Mucosa of gallbladder (tissue), 1 donor: ENCODE measurements around the gene TEX261. TPM values are rescaled to one million over a fixed set of nuclear protein-coding genes. Genes with fewer than 3 reads are reported as not detected.
"Not testable (repeated sequence)": the region's sequence is repeated elsewhere in the genome, so short reads cannot be mapped to it uniquely, and the experiment has no call there.

Experiments
- DNase-seq: peaks from one replicate; pipeline ENCODE4 v3.0.0-alpha.2; 2020; ENCODE audit warnings: low spot score
- total RNA-seq: library from RNA; stranded (reverse); gene quantifications from one replicate; pipeline ENCODE4 v1.2.1, GENCODE V29; 2021
- donor health status: DM: no; HTN: no; CAD: no.

TEX261 gene
- 62.8 TPM for total RNA-seq

GRCh38 chr2:70994699-70995425 is at the start of gene TEX261:
TEX261 (minus strand) TSS chr2:70994873; CDS start chr2:70994757, 116 bp downstream.
- peak; percentile 87 for DNase-seq

GRCh38 chr2:71043531-71044407 is 49.1 kb upstream of the TEX261 start:
- DNase-seq = no peak

- no peak for DNase-seq
Measured at GRCh38 chr2:71042287-71042686, 47.6 kb upstream of the TEX261 start.

- not testable (repeated sequence) for DNase-seq
Measured at GRCh38 chr2:71036296-71036695, 41.6 kb upstream of the TEX261 start.

- DNase-seq = peak; percentile 76
Measured at GRCh38 chr2:71023553-71024243, 29.0 kb upstream of the TEX261 start.

- DNase-seq = not testable (repeated sequence)
Measured at GRCh38 chr2:71021394-71021793, 26.7 kb upstream of the TEX261 start.

GRCh38 chr2:71019989-71020388 is 25.3 kb upstream of the TEX261 start:
- DNase-seq = not testable (repeated sequence)

GRCh38 chr2:71018625-71019024 is 24.0 kb upstream of the TEX261 start:
- DNase-seq = no peak

- not testable (repeated sequence) for DNase-seq
Measured at GRCh38 chr2:71011786-71012185, 17.1 kb upstream of the TEX261 start.

GRCh38 chr2:71008342-71008741 is 13.7 kb upstream of the TEX261 start:
- DNase-seq = no peak

GRCh38 chr2:71006955-71007799 is 12.5 kb upstream of the TEX261 start:
- no peak for DNase-seq

- DNase-seq = no peak
Measured at GRCh38 chr2:71006323-71006722, 11.7 kb upstream of the TEX261 start.

GRCh38 chr2:71005271-71006202 is 10.9 kb upstream of the TEX261 start:
- DNase-seq = no peak

- DNase-seq = no peak
Measured at GRCh38 chr2:71004857-71005256, 10.2 kb upstream of the TEX261 start.

- DNase-seq = no peak
Measured at GRCh38 chr2:71003966-71004755, 9.5 kb upstream of the TEX261 start.

- no peak for DNase-seq
Measured at GRCh38 chr2:71003396-71003795, 8.7 kb upstream of the TEX261 start.

- DNase-seq = no peak
Measured at GRCh38 chr2:71001981-71002570, 7.4 kb upstream of the TEX261 start.

GRCh38 chr2:71001592-71001927 is 6.9 kb upstream of the TEX261 start:
- DNase-seq = no peak
